ENCODE results near the gene GNA14. TPM values are rescaled to one million over a fixed set of nuclear protein-coding genes. Genes with fewer than 3 reads are reported as not detected.

The GNA14 gene
- total and polyA plus RNA-seq, 2 experiments from 2014 or later: 3.9 to 10.5 TPM

DNA sequence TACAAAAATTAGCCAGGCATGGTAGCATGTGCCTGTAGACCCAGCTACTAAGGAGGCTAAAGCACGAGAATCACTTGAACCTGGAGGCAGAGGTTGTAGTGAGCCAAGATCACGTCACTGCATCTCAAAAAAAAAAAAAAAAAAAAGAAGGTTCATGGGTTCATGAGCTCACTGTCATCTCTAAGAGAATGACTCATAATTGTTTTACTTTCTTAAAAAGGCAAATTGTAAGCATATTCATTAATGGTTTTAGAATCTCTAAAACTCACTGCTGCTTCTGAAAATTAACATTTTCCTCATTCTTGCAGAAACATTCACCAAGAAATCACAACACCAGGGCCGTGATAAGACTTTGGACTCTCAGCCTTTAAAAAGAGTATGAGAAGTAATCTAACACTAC is 103.6 kb downstream of the GNA14 start:
- ATAC-seq (no peak), DNase-seq (ENCODE audit: low spot score) (no peak)
- H3K4me2 ChIP-seq: no peak overlapping the region
- no peaks in the 10 kb centered on the region for H3K27me3 ChIP-seq (ENCODE audit: insufficient read depth)
- no peak overlapping the region for H3K27ac Mint-ChIP-seq
- H2AFZ ChIP-seq: no peak overlapping the region
- peaks cover 5% of the 10 kb centered on the region for H3K27me3 Mint-ChIP-seq (ENCODE audit: insufficient read depth, low read depth, poor library complexity)
- no peak for TF ChIP-seq REST (IDR thresholded peaks at IDR 0.05; ENCODE audit: unreplicated experiment)
- TF ChIP-seq STAT1 (IDR thresholded peaks at IDR 0.05; ENCODE audit: unreplicated experiment): no peak
- TF ChIP-seq EZH2 (IDR thresholded peaks at IDR 0.05; ENCODE audit: low read depth, unreplicated experiment): no peak
- no peak for TF ChIP-seq ZNF462 (CRISPR knock-in tag; IDR thresholded peaks at IDR 0.05)
- no peak for TF ChIP-seq NANOG (IDR thresholded peaks at IDR 0.05; ENCODE audit: borderline replicate concordance)
- no peak for TF ChIP-seq ZNF331 (CRISPR knock-in tag; IDR thresholded peaks at IDR 0.05; ENCODE audit: low read depth)
- TF ChIP-seq CTCF (conservative IDR thresholded peaks at IDR 0.05; ENCODE audit: low read depth in 2 of 2): no peak
- no peak for TF ChIP-seq EZH2phosphoT487 (IDR thresholded peaks at IDR 0.05; ENCODE audit: unreplicated experiment)
- no peak for TF ChIP-seq CREB1 (CRISPR knock-in tag; IDR thresholded peaks at IDR 0.05; ENCODE audit: low read depth)
- no peak for TF ChIP-seq ZNF114 (CRISPR knock-in tag; IDR thresholded peaks at IDR 0.05)
- TF ChIP-seq, protein P1, sequence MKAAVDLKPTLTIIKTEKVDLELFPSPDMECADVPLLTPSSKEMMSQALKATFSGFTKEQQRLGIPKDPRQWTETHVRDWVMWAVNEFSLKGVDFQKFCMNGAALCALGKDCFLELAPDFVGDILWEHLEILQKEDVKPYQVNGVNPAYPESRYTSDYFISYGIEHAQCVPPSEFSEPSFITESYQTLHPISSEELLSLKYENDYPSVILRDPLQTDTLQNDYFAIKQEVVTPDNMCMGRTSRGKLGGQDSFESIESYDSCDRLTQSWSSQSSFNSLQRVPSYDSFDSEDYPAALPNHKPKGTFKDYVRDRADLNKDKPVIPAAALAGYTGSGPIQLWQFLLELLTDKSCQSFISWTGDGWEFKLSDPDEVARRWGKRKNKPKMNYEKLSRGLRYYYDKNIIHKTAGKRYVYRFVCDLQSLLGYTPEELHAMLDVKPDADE (IDR thresholded peaks at IDR 0.05): no peak
- TF ChIP-seq JUNB (IDR thresholded peaks at IDR 0.05; ENCODE audit: unreplicated experiment): no peak
- TF ChIP-seq POLR2AphosphoS5 (IDR thresholded peaks at IDR 0.05; ENCODE audit: low read depth): no peak
- no peaks in the 10 kb centered on the region for H3K79me2 ChIP-seq (replicated peaks; ENCODE audit: insufficient read depth)
- no peak overlapping the region for H3K4me3 ChIP-seq
- peaks cover 5% of the 10 kb centered on the region; the same call in 1 of the 2 replicates for H3K9me2 ChIP-seq (ENCODE audit: insufficient read depth)
- H4K20me1 ChIP-seq (replicated peaks; ENCODE audit: insufficient read depth): no peaks in the 10 kb centered on the region
- H3K9me3 Mint-ChIP-seq: peaks cover 31% of the 10 kb centered on the region
- no peak overlapping the region for H3K4me3 Mint-ChIP-seq
- H3K4me1 Mint-ChIP-seq: peaks cover 19% of the 10 kb centered on the region
- H3K36me3 Mint-ChIP-seq (ENCODE audit: low read depth): peaks cover 33% of the 10 kb centered on the region
- H3K36me3 ChIP-seq (ENCODE audit: insufficient read depth): no peaks in the 10 kb centered on the region
- no peak overlapping the region for H3K27ac ChIP-seq (ENCODE audit: low read depth)
- H3F3A ChIP-seq (replicated peaks; ENCODE audit: low read depth): no peaks in the 10 kb centered on the region
- peaks cover 7% of the 10 kb centered on the region for H3K4me1 ChIP-seq (ENCODE audit: insufficient read depth)

Measured in GM23338 (cell line).